GM12801 (cell line): ENCODE results near the gene TACC2.

ENCODE experiments used
- CTCF ChIP-seq: IDR thresholded peaks from one replicate; pipeline ENCODE4 v1.5.1; 2011; ENCODE audit warnings: control low read depth; ENCODE audit not compliant: insufficient read length; ENCODE audit errors: extremely low read depth

TACC2 gene

GRCh38 chr10:122113161-122113944, 124.4 kb downstream of the TACC2 start:
- no peak for TF ChIP-seq CTCF

- TF ChIP-seq CTCF = no peak
Measured at GRCh38 chr10:122113945-122114747, 125.2 kb downstream of the TACC2 start.

GRCh38 chr10:122115874-122116273, 126.9 kb downstream of the TACC2 start:
- no peak for TF ChIP-seq CTCF

- no peak for TF ChIP-seq CTCF
Measured at GRCh38 chr10:122116331-122116730, 127.4 kb downstream of the TACC2 start.

- TF ChIP-seq CTCF = no peak
Measured at GRCh38 chr10:122117475-122117874, 128.5 kb downstream of the TACC2 start.

- no peak for TF ChIP-seq CTCF
Measured at GRCh38 chr10:122120008-122120744, 131.2 kb downstream of the TACC2 start.

- TF ChIP-seq CTCF = no peak
Measured at GRCh38 chr10:122121059-122121458, 132.1 kb downstream of the TACC2 start.
